ENCODE measurements around the gene CENPN. TPM values are rescaled to one million over a fixed set of nuclear protein-coding genes. Genes with fewer than 3 reads are reported as not detected.

CENPN gene
- 61.8 to 116 TPM (median 67.6 TPM) in 5 replicates for total RNA-seq (2022; extraction: Qiagen RNA extraction)

GRCh38 chr16:81006813-81007695, at the start of gene CENPN, which contains the start of gene CMC2:
Gene CENPN, plus strand, starts transcription at chr16:81007214. Its CDS starts 4,726 bp downstream, at chr16:81011940.
Gene CMC2, minus strand, starts transcription at chr16:81006885. Its CDS starts 9,491 bp downstream, at chr16:80997394.

GRCh38 chr16:81035398-81035974, 28.5 kb downstream of the CENPN start, which contains the start of gene ATMIN:
Gene ATMIN, plus strand, starts transcription at chr16:81035842. Its CDS starts 29 bp downstream, at chr16:81035871.

GRCh38 chr16:81077076-81077940, 70.3 kb downstream of the CENPN start, which contains the start of gene C16orf46:
Gene C16orf46, minus strand, starts transcription at chr16:81077238. Its CDS starts 13,283 bp downstream, at chr16:81063955.

Other genes starting within 250 kb of the CENPN start
- gene CDYL2, start 202.6 kb upstream of the CENPN start, total RNA-seq (2022; extraction: Qiagen RNA extraction), result 0.45 to 0.69 TPM (median 0.47 TPM) in 5 replicates
- gene CMC2, start 329 bp upstream of the CENPN start, total RNA-seq (2022; extraction: Qiagen RNA extraction), result 96.7 to 124 TPM (median 103 TPM) in 5 replicates
- gene ATMIN, start 28.6 kb downstream of the CENPN start, total RNA-seq (2022; extraction: Qiagen RNA extraction), result 28.0 to 38.3 TPM (median 35.3 TPM) in 5 replicates
- gene C16orf46, start 70.0 kb downstream of the CENPN start, total RNA-seq (2022; extraction: Qiagen RNA extraction), result 0.34 to 0.96 TPM (median 0.54 TPM) in 5 replicates
- 47.9 to 58.9 TPM (median 55.9 TPM) in 5 replicates for gene GCSH, start 89.2 kb downstream of the CENPN start, total RNA-seq (2022; extraction: Qiagen RNA extraction)
- 0.67 to 1.4 TPM (median 0.98 TPM) in 5 replicates for gene BCO1, start 231.5 kb downstream of the CENPN start, total RNA-seq (2022; extraction: Qiagen RNA extraction)

Data from A549 treated with dexamethasone at 1 μM for 4 hours (cell line).